ENCODE data around the gene DDX52.
"Not testable (repeated sequence)": the region's sequence is repeated elsewhere in the genome, so short reads cannot be mapped to it uniquely, and the experiment has no call there.

The DDX52 gene, protein sequence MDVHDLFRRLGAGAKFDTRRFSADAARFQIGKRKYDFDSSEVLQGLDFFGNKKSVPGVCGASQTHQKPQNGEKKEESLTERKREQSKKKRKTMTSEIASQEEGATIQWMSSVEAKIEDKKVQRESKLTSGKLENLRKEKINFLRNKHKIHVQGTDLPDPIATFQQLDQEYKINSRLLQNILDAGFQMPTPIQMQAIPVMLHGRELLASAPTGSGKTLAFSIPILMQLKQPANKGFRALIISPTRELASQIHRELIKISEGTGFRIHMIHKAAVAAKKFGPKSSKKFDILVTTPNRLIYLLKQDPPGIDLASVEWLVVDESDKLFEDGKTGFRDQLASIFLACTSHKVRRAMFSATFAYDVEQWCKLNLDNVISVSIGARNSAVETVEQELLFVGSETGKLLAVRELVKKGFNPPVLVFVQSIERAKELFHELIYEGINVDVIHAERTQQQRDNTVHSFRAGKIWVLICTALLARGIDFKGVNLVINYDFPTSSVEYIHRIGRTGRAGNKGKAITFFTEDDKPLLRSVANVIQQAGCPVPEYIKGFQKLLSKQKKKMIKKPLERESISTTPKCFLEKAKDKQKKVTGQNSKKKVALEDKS

DNA sequence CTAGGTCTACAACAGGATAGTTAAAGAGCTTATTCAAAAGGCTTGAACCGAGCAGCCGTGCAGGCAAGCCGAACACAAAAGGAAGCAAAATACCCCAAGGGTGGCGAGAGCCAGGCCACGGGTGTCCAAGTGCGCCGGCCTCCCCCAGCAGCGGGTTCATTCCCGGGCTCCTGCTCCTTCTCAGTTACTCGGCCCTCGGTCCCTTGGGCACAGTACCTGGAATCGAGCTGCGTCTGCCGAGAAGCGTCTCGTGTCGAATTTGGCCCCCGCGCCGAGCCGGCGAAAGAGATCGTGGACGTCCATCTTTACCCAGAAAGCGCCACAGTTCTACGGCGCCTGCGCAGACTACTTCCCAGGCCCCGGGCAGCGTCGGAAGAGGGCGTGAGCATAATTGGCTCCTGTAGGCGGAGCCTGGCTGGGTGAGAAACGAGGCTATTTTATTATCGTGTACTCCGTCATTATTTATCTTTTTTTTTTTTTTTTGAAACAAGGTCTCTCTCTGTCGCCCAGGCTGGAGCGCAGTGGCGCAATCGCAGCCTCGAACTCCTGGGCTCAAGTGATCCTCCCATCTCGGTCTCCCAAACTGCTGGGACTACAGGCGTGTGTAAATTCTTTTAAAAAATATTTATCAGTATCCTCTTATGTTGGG lies at the start of gene DDX52:
Gene DDX52 (minus strand): TSS at position 329 of the 649 bp plus-strand sequence. CDS start 26 bp downstream, at position 303.
- DNase-seq = peak; percentile 83 to 87

DNA sequence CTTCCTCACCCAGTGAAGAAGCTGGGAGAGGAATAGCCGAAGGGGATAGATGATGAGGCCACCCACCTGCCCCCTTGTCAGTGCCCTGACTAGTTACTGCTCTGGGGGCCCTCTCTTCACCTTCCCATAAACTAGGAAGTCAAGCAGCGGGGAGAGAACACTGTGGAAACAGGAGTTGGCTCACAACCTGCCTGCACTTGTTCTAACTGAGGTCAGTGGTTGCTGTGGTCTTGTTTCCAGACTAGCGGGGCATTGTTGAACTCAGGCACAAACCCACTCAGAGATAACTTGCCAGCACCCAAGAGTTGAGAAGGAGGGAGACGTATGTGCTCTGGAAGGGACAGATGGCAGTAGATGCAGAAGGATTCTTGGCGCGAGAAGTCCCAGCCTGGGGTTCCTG lies 48.6 kb upstream of the DDX52 start:
- no peak for DNase-seq

DNA sequence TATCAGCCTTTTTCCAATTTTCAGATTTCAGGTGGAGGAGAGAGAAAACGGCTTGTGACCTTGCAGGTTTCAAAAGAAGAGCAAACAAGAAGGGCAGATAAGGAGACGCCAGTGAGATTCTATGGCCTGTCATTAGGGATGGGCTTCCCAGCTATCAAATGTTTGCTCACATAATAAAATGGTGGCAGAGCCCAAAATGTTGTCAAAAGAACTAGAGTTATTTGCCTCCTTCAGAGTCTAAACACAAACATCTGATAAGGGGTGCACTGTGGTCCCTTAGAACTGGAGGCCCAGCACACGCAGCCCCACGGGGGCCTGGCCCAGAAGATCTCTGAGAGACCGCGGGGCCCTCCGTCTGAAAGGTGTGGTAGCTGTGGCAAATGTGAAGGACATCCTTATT lies 46.1 kb upstream of the DDX52 start:
- DNase-seq = no peak

DNA sequence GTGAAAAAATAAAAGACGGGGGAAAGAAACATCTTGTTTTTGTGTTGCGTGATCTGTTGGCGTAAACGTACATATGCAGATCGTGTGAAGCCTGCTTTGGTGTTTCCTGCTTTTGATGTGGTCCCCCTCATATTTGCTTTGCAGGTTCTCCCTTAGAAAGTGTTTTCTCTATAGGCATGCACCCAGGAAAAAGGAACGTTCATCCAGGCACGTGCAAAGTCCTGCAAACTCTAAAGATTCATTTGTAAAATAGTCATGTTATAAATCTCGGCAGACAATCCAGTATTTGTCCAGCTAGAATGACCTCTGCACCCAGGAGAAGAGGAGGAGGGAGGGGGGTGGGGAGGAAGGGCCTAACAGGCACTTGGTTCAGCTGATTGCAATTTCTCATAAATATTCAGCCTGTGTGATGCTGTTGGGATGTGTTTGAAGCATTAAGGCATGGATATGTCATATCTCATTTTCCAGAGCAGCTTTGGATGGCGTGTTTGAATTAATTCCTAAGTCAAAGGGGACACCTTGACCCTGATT lies 40.3 kb upstream of the DDX52 start:
- no peak for DNase-seq

DNA sequence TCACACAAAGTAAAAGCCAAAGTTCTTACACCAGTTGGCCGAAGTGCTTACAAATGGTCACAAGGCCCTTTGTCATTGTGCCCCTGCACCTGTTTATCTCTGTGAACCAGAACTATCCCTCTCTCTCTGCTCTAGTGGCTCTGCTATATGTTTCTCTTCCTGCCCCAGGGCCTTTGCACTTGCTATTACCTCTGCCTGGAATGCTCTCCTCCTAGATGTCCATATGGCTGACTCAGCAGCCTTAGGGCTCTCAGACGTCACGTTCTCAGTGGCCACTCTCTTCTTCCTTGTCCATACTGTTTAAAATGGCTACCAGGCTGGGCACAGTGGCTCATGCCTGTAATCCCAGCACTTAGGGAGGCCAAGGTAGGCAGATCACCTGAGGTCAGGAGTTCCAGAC lies 38.8 kb upstream of the DDX52 start:
- DNase-seq = no peak

DNA sequence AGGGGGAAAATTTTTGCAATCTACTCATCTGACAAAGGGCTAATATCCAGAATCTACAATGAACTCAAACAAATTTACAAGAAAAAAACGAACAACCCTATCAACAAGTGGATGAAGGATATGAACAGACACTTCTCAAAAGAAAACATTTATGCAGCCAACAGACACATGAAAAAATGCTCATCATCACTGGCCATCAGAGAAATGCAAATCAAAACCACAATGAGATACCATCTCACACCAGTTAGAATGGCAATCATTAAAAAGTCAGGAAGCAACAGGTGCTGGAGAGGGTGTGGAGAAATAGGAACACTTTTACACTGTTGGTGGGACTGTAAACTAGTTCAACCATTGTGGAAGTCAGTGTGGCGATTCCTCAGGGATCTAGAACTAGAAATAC lies 36.7 kb upstream of the DDX52 start:
- DNase-seq = not testable (repeated sequence)

DNA sequence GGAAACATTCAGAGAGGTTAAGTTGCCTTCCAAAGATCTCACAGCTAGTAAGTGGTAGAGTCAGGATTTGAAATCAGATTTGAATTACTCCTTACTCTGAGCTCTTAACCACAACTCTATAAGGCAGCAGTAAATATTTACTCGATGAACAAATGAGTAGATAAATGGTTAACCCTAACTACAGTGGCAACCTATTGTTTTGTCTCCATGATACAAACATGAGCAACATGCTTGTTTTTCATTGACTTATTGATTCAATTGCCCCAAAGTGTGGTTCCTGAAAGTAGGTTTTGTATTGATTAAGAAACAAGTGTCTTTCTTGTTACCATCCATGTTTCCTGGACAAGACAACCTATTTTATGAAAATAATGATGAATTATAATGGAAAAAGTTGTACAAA lies 34.8 kb upstream of the DDX52 start:
- no peak for DNase-seq

DNA sequence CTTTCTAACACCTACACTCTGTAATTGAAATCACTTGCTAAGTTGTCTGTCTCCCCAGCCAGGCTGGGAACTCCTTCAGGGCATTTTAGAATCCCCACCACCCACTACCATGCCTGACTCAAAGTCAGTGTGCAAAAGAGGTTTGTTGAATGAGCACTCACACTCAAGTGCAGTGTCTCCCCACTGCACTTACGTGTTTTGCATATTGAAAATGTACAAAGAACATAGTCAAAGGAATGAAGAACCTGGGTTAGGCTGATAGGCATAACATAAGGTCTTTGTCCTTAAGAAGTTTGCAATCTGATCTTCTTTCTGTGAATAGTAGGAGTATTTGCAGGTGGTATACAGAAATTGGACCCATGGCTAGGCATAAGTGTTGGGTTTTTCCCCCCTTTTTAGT lies 33.8 kb upstream of the DDX52 start:
- DNase-seq = no peak

DNA sequence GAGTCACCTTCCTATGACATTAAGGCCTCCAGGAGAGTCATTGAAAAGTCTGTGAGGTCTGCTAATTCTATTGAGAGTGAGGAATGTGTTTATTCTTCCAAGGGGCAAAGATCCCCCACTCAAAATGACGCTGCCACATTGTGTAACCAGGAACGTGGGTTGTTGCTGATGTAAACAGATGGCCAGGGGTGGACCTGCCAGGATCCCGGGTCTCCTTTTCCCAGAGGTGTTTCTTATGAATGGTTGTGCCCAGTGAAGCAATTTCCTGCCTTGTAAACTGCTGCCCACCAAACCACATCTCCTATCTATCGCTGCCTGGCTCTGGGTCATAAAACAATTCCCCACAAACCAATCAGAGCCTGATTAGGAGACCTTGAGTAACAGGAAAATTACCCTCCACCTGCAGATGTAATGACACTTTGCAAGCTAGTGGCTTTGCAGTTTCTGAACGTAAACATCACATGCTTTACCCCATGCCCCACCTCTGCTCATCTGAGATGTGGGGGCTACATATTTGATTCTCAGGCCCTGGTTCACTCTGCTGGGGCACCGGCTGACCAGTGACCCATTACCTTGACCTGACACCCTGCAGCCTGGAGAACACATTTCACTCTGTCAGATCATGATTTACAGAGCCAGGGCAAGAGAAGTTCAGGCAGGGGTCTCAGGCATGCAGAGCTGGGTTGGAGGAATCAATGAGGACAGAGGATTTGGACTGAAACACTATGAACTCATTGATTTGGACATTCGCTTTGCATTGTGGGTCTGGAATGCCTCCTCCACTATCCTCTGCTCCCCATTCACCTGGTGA lies 33.1 kb upstream of the DDX52 start:
- no peak for DNase-seq

DNA sequence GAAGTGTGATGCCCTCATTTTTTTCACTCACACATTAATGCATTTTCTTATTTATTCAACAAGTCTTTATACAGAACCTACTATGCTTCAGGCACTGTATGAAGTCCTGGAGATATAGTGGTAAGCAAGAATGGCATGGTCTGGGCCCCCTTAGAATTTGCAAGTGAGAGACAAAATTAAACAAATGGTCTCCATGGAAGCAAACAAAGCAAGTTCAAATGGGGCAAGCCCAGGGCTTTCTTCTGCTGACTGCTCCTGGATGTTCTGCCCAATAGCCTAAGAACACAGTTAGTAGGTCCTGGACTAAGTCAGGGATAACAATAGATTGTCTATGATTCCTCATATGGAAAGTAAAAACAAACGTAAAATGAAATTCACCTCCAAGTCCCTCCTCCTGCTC lies 31.3 kb upstream of the DDX52 start:
- DNase-seq = no peak

DNA sequence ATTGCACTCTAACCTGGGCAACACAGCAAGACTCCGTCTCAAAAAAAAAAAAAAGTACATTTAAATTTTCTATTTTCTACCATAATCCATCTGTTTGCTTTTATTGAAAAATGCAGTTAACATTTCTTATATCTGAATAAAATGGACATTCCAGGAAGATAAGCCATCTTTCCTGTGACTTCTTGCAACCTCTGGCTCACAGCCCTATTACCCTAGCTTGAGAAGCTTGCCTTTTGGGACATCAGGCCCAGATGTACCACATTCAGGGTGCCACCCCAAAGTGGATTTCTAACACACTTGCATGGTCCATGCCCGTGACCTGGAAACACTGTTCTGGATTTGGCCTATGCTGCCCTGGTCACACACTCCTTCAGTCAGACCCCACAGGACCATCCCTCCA lies 30.1 kb upstream of the DDX52 start:
- DNase-seq = no peak

DNA sequence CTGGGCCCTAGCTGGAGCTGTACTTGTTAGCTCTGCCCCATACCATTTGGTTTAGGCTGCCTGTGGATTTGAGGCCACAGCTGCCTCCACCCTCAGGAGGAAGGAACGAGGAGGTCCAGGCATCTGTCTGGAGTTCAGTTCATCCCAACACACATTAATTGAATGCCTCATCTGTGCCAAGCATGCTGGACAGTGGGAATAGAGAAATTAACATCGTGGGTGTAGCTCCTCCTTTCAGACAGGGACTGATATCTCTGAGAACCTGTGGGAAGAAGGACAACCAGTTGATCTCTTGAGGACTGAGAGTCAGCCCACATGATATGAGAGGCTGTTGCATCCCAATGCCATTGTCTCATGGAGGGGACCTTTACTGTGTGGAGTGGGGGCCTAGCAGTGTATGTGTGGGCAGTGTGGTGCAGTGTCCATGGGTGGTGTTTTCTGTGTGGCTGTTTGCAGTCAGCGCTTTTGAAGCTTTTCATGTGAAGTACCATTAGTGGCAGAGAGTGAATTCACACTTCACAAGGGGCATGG lies 29.4 kb upstream of the DDX52 start:
- DNase-seq = no peak

DNA sequence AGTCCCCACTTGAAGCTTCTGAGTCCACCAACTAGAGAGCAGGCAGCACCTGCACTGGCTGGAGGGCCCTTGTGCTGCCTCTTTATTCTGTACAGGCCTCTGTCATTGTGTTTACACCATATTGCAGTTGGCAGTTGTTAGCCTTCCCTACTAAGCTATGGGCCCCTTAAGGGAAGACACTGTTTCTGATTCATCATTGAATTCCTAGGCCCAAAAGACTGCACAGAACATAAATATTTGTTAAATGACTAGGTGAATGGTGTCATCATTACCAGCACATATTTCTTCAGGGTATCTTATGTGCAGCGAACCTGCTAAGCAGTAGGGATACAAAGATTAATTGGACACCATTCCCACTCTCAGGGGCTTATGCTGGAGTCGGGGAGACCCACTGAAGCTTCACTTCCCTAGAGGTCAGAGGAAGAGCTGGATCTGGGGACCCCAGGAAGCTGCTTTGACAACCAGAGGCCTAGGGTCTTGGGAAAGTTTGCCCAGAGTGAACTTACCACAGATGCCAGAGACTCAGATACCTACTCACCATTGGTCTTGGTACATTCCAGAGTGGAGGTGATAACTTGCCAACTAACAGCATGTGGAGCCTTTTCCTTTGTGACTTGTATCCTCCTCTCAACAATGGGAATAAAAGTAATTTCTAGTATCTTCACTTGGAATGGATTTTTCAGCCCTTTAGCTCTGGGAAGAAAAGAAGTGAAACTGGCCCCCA lies 28.7 kb upstream of the DDX52 start:
- no peak for DNase-seq

DNA sequence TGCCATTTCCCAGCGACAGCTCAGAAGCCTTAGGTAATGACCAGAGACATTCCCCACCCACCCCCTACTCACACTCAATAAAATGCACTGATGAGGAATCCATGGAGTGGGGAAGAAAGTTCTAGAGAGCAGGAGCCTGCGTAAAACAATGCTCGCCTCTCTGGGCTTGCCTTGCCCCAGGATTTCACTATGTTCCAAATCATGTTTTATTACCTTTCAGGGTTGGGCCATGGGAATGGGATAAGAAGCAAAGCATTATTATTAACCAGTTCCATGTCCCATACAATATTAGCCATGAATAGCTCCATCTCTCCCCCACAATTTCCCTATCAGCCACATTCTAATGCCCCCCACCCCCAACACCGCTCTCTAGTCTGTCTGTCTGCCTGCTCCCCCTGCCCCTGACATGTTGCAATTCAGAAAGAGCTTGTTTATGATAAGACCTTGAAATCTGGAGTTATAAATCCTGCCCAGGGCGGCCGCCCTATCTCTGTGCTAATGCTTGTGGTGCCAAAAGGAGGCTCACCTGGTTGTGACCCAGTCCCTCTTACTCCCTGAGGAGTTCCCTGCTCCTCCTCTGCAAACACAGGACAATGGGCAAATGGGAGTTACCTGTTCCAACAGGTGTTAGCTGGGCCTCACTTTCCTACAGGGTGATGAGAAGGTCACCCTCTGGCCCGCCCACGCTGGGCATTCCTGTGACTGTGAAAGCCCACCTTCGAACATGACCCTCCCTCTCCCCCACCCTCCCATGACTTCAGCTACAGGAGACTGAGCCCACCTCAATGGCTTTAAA lies 28.0 kb upstream of the DDX52 start:
- DNase-seq = no peak

DNA sequence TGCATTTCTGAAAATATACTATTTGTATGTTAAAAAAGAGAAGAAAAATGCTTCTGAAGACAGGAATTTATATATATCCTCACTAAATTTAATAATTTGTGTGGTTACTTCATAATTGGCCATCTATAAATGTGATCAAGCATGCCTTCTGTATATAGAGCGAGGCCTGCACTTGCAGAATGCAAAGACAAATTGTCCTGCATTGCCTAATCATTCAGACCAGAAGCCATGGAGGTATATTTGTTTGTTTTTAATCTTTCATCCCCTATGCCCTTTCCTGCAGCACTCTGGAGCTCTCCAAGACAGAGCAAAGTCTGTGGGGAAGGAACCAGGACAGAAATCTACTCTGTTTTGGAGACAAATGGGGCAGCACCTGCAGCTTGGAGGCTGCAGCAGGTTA lies 23.8 kb upstream of the DDX52 start:
- DNase-seq = no peak

DNA sequence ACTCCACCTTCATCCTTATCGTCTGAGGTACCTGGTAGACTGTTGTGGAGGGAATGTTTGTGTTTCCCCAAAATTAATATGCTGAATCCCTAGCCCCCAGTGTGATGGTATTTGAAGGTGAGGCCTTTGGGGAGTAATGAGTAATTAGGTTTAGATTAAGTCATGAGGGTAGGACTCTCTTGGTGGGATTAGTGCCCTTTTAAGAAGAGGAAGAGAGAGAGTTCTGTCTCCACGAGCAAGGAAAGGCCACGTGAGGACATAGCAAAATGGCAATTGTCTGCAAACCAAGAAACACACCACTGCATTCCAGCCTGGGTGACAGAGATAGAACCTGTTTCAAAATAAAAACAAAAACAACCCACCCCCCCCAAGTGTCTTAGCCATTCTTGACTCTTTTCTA lies 21.0 kb upstream of the DDX52 start:
- DNase-seq = no peak

DNA sequence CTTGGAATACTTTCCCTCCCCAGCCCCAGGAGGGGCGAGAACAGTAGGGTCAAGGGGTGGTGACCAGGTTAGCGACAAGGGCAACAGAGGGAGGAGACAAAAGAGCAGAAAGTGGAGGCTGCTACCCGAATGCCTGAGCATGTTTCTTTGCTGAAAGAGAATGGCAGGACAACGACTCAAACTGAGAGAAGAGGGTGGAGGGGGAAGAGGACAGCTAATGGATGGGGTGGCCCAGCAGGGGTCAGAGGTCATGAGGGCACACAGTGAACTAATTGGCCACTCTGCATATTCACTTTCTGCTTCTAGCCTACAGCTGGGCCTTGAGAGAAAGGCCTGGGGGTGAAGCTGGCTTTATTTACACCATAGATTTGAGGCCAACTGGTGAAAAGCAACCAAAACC lies 19.1 kb upstream of the DDX52 start:
- no peak for DNase-seq

DNA sequence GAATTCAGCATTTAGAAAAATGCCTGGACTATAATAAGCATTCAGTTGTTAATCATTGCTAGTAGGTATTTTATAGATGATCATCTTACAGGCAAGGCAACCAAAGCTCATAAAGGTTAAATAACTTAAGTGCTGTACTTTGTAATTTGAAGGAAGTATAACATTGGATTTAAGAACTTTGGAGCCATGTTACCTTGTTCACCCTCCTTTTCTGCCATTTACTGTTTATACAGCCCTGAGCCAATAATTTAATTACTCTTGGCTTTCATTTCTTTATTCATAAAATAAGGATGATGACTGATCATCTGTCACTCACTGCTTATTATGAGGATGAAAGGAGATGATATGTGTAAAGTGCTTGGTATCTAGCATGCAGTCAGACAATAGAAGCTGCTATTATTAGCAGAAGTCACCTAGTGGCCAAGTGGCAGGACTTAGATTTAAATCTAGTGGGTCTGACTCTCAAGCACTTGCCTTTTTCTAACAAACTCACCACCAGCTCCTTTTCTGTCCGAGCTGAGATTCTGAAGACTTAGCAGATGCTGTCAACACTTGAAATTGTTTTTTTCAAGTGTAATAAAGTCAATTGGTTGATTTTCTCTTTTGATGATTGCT lies 18.3 kb upstream of the DDX52 start:
- DNase-seq = no peak

DNA sequence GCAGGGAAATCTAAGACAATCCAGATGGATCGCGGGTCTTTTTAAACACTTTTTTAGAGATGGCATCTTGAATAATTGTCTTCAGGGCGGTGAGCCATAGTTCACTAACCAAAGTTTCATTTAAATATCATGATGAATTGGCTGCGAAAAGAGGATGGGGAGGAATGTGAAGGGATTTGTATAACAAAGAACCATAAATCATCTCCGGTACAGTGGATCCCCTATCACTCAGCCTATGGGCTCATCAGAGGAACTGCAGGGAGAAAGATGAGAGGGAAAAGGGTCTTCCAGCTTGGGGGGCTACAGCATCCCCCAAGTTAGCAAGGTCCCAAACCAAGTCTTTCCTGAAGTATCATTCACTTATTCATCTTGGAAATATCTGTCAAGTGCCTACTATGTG lies 16.7 kb upstream of the DDX52 start:
- no peak for DNase-seq

DNA sequence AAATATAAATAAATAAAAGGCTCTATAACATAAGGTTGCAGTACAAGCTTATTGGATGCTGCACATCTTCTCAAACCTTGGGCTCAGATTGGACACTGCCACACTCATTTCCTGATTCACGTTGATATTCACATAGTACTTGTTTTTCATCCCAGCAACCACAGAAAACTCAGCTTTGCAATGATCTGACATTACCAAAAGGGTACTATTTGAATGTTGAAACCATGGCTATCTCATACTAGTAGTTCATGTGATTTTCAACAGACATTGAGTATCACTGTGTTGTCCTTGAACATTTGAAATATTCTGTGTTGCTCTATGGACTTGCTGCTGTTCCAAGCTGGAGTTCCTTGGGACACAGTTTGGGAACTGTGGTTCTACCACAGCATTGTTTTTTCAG lies 14.0 kb upstream of the DDX52 start:
- no peak for DNase-seq

DNA sequence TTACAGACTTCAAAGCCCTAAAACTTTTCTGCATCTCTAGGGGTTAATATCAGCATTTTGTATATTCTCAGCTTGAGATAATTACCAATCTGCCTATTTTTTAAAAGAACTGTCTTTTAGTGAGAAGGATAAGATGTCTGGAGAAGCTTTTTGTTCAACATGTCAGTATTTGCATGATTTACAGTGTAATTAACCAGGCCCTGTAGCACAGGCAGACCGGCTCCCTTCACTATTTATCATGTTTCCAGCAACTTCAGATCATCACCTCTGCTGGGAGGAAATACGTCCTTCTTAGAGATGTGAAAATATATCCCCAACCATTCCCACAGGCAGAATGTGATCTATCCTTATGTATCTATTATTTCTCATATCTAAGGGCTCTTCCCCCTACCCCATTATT lies 8.6 kb upstream of the DDX52 start:
- no peak for DNase-seq
